SJCRH30 (cell line): ENCODE results near the gene PHF20. TPM values are rescaled to one million over a fixed set of nuclear protein-coding genes. Genes with fewer than 3 reads are reported as not detected.
A peak's percentile ranks its signal among the peaks of the same experiment; 100 is the strongest.
"Not testable (repeated sequence)": the region's sequence is repeated elsewhere in the genome, so short reads cannot be mapped to it uniquely, and the experiment has no call there.

Experiments used
- DNase-seq, 2 experiments: peaks; one replicate each; pipeline ENCODE4 v3.0.0-alpha.2; 2015 to 2020
- H3K27ac ChIP-seq: fragments of 250-450 bp; sonication (Bioruptor Pico); 2 replicates; pipeline ENCODE4 v1.5.1; 2020; ENCODE audit warnings: mild to moderate bottlenecking, moderate library complexity
- H3K27me3 ChIP-seq: fragments of 250-450 bp; sonication (Bioruptor Pico); 2 replicates; pipeline ENCODE4 v1.5.1; 2020; ENCODE audit warnings: mild to moderate bottlenecking, moderate library complexity
- H3K36me3 ChIP-seq: fragments of 250-450 bp; sonication (Bioruptor Pico); 2 replicates; pipeline ENCODE4 v1.5.1; 2020; ENCODE audit warnings: mild to moderate bottlenecking, moderate library complexity
- H3K4me1 ChIP-seq: fragments of 250-450 bp; sonication (Bioruptor Pico); 2 replicates; pipeline ENCODE4 v1.5.1; 2020; ENCODE audit warnings: mild to moderate bottlenecking, moderate library complexity
- H3K4me3 ChIP-seq: fragments of 250-450 bp; sonication (Bioruptor Pico); 2 replicates; pipeline ENCODE4 v1.5.1; 2020; ENCODE audit warnings: mild to moderate bottlenecking, moderate library complexity
- H3K9me3 ChIP-seq: fragments of 250-450 bp; sonication (Bioruptor Pico); replicated peaks from 2 replicates; pipeline ENCODE4 v1.5.1; 2020; ENCODE audit warnings: mild to moderate bottlenecking, moderate library complexity
- total RNA-seq: library from RNA; depleted of rRNA; stranded (reverse); fragments of >200 nt; shearing (Covaris generic); gene quantifications from 2 replicates; pipeline ENCODE4 v1.2.3, GENCODE V29; 2014

Gene PHF20
- total RNA-seq, 1 experiment from 2014 or later: 72.2 TPM

- Histone ChIP-seq H3K9me3 (no peaks in the 10 kb centered on the region), H3K27me3 (no peaks in the 10 kb centered on the region; the same call in 1 of the 2 replicates), H3K4me1 (peaks cover 7% of the 10 kb centered on the region), H3K27ac (no peak overlapping the region), H3K36me3 (peaks cover 100% of the 10 kb centered on the region), H3K4me3 (no peak overlapping the region)
- no peak for DNase-seq
Observed at GRCh38 chr20:35734777-35735649, 36.8 kb upstream of the PHF20 start.

- Histone ChIP-seq H3K27ac (no peak overlapping the region), H3K4me3 (no peak overlapping the region), H3K9me3 (no peaks in the 10 kb centered on the region), H3K36me3 (peaks cover 98% of the 10 kb centered on the region), H3K27me3 (no peaks in the 10 kb centered on the region; the same call in 1 of the 2 replicates), H3K4me1 (peaks cover 11% of the 10 kb centered on the region)
- no peak for DNase-seq
Observed at GRCh38 chr20:35735826-35736470, 35.9 kb upstream of the PHF20 start.

- H3K4me1 ChIP-seq: peaks cover 11% of the 10 kb centered on the region
- no peak for DNase-seq
- no peak overlapping the region for H3K4me3 ChIP-seq
- no peak overlapping the region for H3K27ac ChIP-seq
- H3K27me3 ChIP-seq: no peaks in the 10 kb centered on the region; the same call in 1 of the 2 replicates
- peaks cover 89% of the 10 kb centered on the region for H3K36me3 ChIP-seq
- H3K9me3 ChIP-seq: no peaks in the 10 kb centered on the region
Observed at GRCh38 chr20:35737865-35738333, 33.9 kb upstream of the PHF20 start.

- Histone ChIP-seq H3K4me3 (no peak overlapping the region), H3K4me1 (peaks cover 16% of the 10 kb centered on the region), H3K27me3 (no peaks in the 10 kb centered on the region; the same call in 1 of the 2 replicates), H3K9me3 (no peaks in the 10 kb centered on the region), H3K27ac (no peak overlapping the region), H3K36me3 (peaks cover 82% of the 10 kb centered on the region)
- no peak for DNase-seq
Observed at GRCh38 chr20:35738410-35739179, 33.2 kb upstream of the PHF20 start.

- no peaks in the 10 kb centered on the region for H3K9me3 ChIP-seq
- no peaks in the 10 kb centered on the region; the same call in 1 of the 2 replicates for H3K27me3 ChIP-seq
- DNase-seq: no peak
- H3K27ac ChIP-seq: no peak overlapping the region
- H3K36me3 ChIP-seq: peaks cover 72% of the 10 kb centered on the region
- peaks cover 18% of the 10 kb centered on the region for H3K4me1 ChIP-seq
- peak overlapping the region; percentile 93 for H3K4me3 ChIP-seq
Observed at GRCh38 chr20:35739294-35740163, 32.3 kb upstream of the PHF20 start.

DNA sequence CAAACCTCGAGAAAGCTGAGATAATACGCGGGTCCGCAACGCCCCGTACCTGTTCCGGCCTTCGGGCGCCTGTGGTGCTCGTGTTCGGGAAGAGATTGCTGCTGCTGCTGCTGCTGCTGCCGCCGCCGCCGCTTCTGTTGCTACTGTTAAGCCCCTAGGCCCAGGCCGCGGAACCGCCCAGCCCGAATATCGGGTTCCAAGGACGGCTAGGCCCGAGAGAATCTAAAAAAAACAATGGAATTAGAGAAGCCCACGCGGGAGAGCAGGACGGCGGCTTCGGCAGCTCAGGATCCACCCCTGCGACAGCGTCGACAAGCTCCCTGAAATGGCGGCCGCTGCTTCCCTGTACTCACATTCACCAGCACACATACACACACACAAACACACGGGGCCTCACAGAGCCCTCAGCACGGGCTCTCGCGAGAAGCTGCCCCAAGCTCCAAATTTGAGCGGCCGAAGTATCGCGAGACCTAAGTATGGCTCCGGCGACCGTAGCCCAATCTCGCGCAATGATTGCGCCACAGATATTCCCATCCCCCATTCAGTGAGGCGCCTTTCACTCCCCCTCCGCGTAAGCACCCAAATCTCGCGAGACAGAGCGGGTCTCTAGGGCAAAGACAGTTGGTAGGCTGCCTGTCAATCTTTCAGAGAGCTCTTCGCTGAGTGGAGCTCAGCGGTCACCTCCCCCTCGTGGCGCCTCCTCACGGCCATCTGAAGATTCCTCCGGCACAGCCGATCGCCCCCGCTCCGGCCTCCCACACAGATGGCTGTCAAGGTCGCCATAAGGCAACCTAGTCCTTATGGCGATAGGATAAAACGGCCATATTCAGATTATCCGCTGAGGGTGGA is 29.7 kb upstream of the PHF20 start, which contains the start of gene RBM39:
RBM39 (minus strand) TSS at position 369 of the 849 bp plus-strand sequence. CDS start 1,386 bp downstream, outside the sequence.
- H3K4me1 ChIP-seq: peaks cover 14% of the 10 kb centered on the region

GRCh38 chr20:35742741-35743523 is 28.9 kb upstream of the PHF20 start:
- Histone ChIP-seq H3K36me3 (peaks cover 38% of the 10 kb centered on the region), H3K4me1 (peaks cover 14% of the 10 kb centered on the region), H3K27me3 (no peaks in the 10 kb centered on the region), H3K27ac (peak overlapping the region; percentile 93), H3K9me3 (no peaks in the 10 kb centered on the region), H3K4me3 (peak overlapping the region; percentile 74)
- DNase-seq: peak in 1 of 2 experiments; percentile 64

More for the DNA sequence above, 29.7 kb upstream of the PHF20 start, which contains the start of gene RBM39:
- DNase-seq: peak; percentile 100
- Histone ChIP-seq H3K4me3 (peak within 1 kb of the TSS; percentile 93), H3K36me3 (peaks cover 47% of the 10 kb centered on the region), H3K27me3 (no peaks in the 10 kb centered on the region), H3K9me3 (no peaks in the 10 kb centered on the region), H3K27ac (peak within 1 kb of the TSS; percentile 99)

- no peak for DNase-seq
- peaks cover 11% of the 10 kb centered on the region for H3K4me1 ChIP-seq
- H3K9me3 ChIP-seq: no peaks in the 10 kb centered on the region
- H3K4me3 ChIP-seq: peak overlapping the region; percentile 74
- no peaks in the 10 kb centered on the region for H3K27me3 ChIP-seq
- H3K27ac ChIP-seq: peak overlapping the region; percentile 93; the same call in 1 of the 2 replicates
- H3K36me3 ChIP-seq: peaks cover 29% of the 10 kb centered on the region
Observed at GRCh38 chr20:35743693-35744491, 27.9 kb upstream of the PHF20 start.

- not testable (repeated sequence) for H3K27ac ChIP-seq, DNase-seq, H3K4me3 ChIP-seq, H3K27me3 ChIP-seq, H3K9me3 ChIP-seq
- peaks cover 11% of the 10 kb centered on the region for H3K4me1 ChIP-seq
- H3K36me3 ChIP-seq: peaks cover 23% of the 10 kb centered on the region
Observed at GRCh38 chr20:35744492-35744841, 27.3 kb upstream of the PHF20 start.

GRCh38 chr20:35750611-35751010 is 21.2 kb upstream of the PHF20 start:
- DNase-seq: no peak
- Histone ChIP-seq H3K4me1 (no peaks in the 10 kb centered on the region), H3K9me3 (no peaks in the 10 kb centered on the region), H3K4me3 (no peak overlapping the region), H3K36me3 (no peaks in the 10 kb centered on the region), H3K27ac (no peak overlapping the region), H3K27me3 (no peaks in the 10 kb centered on the region)

DNA sequence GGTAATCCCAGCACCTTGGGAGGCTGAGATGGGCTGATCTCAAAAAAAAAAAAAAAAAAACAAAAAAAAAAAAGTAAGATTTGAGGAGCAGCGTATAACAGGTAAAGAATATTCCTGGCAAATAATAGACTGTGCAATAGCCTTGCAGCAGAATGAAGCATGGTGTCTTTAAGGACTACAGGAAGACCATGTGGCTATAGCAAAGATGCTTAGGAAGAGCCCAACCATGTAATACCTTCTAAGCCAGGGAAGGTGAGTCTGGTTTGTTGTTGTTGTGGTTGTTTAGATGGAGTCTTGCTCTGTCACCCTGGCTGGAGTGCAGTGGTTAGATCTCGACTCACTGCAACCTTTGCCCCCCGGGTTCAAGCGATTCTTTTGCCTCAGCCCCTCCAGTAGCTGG is 15.4 kb upstream of the PHF20 start:
- Histone ChIP-seq H3K27ac (no peak overlapping the region), H3K9me3 (no peaks in the 10 kb centered on the region), H3K4me1 (peaks cover 14% of the 10 kb centered on the region; the same call in 1 of the 2 replicates), H3K4me3 (no peak overlapping the region), H3K27me3 (no peaks in the 10 kb centered on the region), H3K36me3 (no peaks in the 10 kb centered on the region)
- no peak for DNase-seq
